ENCODE data around the gene NMBR. TPM values are rescaled to one million over a fixed set of nuclear protein-coding genes. Genes with fewer than 3 reads are reported as not detected.
"Not testable (repeated sequence)": the region's sequence is repeated elsewhere in the genome, so short reads cannot be mapped to it uniquely, and the experiment has no call there.

The NMBR gene
- total and polyA plus RNA-seq, 2 donors: 0.15 to 0.32 TPM

GRCh38 chr6:142130814-142131213 lies 16.1 kb downstream of the NMBR start:
- Histone ChIP-seq H3K36me3 (ENCODE audit: insufficient read depth) (no peaks in the 10 kb centered on the region), H3K4me1 (ENCODE audit: insufficient read depth) (no peaks in the 10 kb centered on the region), H3K27ac (ENCODE audit: low read depth) (no peak overlapping the region), H3K4me3 (ENCODE audit: low read depth, low read length) (no peak overlapping the region)
- no peak for DNase-seq (ENCODE audit: extremely low spot score)
- WGBS: 92% methylated on average over 1 of the region's 1 CpG

GRCh38 chr6:142121342-142121741 lies 25.6 kb downstream of the NMBR start:
- Histone ChIP-seq H3K4me3 (ENCODE audit: low read depth, low read length) (no peak overlapping the region), H3K27ac (ENCODE audit: low read depth) (no peak overlapping the region), H3K4me1 (ENCODE audit: insufficient read depth) (no peaks in the 10 kb centered on the region), H3K36me3 (ENCODE audit: insufficient read depth) (no peaks in the 10 kb centered on the region)
- 84% methylated on average over 3 of the region's 3 CpGs for WGBS
- DNase-seq (ENCODE audit: extremely low spot score): no peak

- Histone ChIP-seq H3K27ac (ENCODE audit: low read depth) (no peak overlapping the region), H3K36me3 (ENCODE audit: insufficient read depth) (no peaks in the 10 kb centered on the region), H3K4me1 (ENCODE audit: insufficient read depth) (no peaks in the 10 kb centered on the region), H3K4me3 (ENCODE audit: low read depth, low read length) (no peak overlapping the region)
- DNase-seq (ENCODE audit: extremely low spot score): no peak
- 84% methylated on average over 2 of the region's 2 CpGs for WGBS
Measured at GRCh38 chr6:142118925-142119324, 28.0 kb downstream of the NMBR start.

GRCh38 chr6:142118328-142118727 lies 28.6 kb downstream of the NMBR start:
- H3K4me3 ChIP-seq (ENCODE audit: low read depth, low read length): no peak overlapping the region
- 69% methylated on average over 3 of the region's 3 CpGs for WGBS
- no peaks in the 10 kb centered on the region for H3K36me3 ChIP-seq (ENCODE audit: insufficient read depth)
- no peak for DNase-seq (ENCODE audit: extremely low spot score)
- H3K4me1 ChIP-seq (ENCODE audit: insufficient read depth): no peaks in the 10 kb centered on the region
- no peak overlapping the region for H3K27ac ChIP-seq (ENCODE audit: low read depth)

GRCh38 chr6:142117366-142117765 lies 29.6 kb downstream of the NMBR start:
- Histone ChIP-seq H3K4me3 (ENCODE audit: low read depth, low read length) (no peak overlapping the region), H3K27ac (ENCODE audit: low read depth) (no peak overlapping the region), H3K36me3 (ENCODE audit: insufficient read depth) (no peaks in the 10 kb centered on the region), H3K4me1 (ENCODE audit: insufficient read depth) (no peaks in the 10 kb centered on the region)
- 81% methylated on average over 2 of the region's 2 CpGs for WGBS
- DNase-seq (ENCODE audit: extremely low spot score): no peak

- Histone ChIP-seq H3K4me1 (ENCODE audit: insufficient read depth) (no peaks in the 10 kb centered on the region), H3K27ac (ENCODE audit: low read depth) (no peak overlapping the region)
Measured at GRCh38 chr6:142112451-142113061, 34.4 kb downstream of the NMBR start.

GRCh38 chr6:142110820-142111219 lies 36.1 kb downstream of the NMBR start:
- WGBS: 88% methylated on average over 9 of the region's 9 CpGs
- not testable (repeated sequence) for H3K27ac ChIP-seq (ENCODE audit: low read depth); H3K4me1 ChIP-seq (ENCODE audit: insufficient read depth); DNase-seq (ENCODE audit: extremely low spot score); H3K4me3 ChIP-seq (ENCODE audit: low read depth, low read length); H3K36me3 ChIP-seq (ENCODE audit: insufficient read depth)

More at GRCh38 chr6:142112451-142113061, 34.4 kb downstream of the NMBR start:
- under 1% methylated on average over 4 of the region's 4 CpGs for WGBS
- no peak overlapping the region for H3K4me3 ChIP-seq (ENCODE audit: low read depth, low read length)
- peak; percentile 33 for DNase-seq (ENCODE audit: extremely low spot score)
- H3K36me3 ChIP-seq (ENCODE audit: insufficient read depth): no peaks in the 10 kb centered on the region

- DNase-seq (ENCODE audit: extremely low spot score); H3K27ac ChIP-seq (ENCODE audit: low read depth); H3K36me3 ChIP-seq (ENCODE audit: insufficient read depth); H3K4me1 ChIP-seq (ENCODE audit: insufficient read depth); H3K4me3 ChIP-seq (ENCODE audit: low read depth, low read length): not testable (repeated sequence)
- 97% methylated on average over 5 of the region's 5 CpGs for WGBS
Measured at GRCh38 chr6:142104820-142105219, 42.1 kb downstream of the NMBR start.

- Histone ChIP-seq H3K27ac (ENCODE audit: low read depth) (no peak overlapping the region), H3K4me3 (ENCODE audit: low read depth, low read length) (no peak overlapping the region), H3K4me1 (ENCODE audit: insufficient read depth) (no peaks in the 10 kb centered on the region), H3K36me3 (ENCODE audit: insufficient read depth) (no peaks in the 10 kb centered on the region)
- WGBS: 2% methylated on average over 14 of the region's 14 CpGs
- no peak for DNase-seq (ENCODE audit: extremely low spot score)
Measured at GRCh38 chr6:142088858-142089216, 58.1 kb downstream of the NMBR start.

- no peak overlapping the region for H3K27ac ChIP-seq (ENCODE audit: low read depth)
- no peaks in the 10 kb centered on the region for H3K4me1 ChIP-seq (ENCODE audit: insufficient read depth)
- 11% methylated on average over 49 of the region's 49 CpGs for WGBS
- H3K36me3 ChIP-seq (ENCODE audit: insufficient read depth): no peaks in the 10 kb centered on the region
- H3K4me3 ChIP-seq (ENCODE audit: low read depth, low read length): no peak overlapping the region
- no peak for DNase-seq (ENCODE audit: extremely low spot score)
Measured at GRCh38 chr6:142087950-142088857, 58.7 kb downstream of the NMBR start.

GRCh38 chr6:142079130-142079529 lies 67.8 kb downstream of the NMBR start:
- Histone ChIP-seq H3K4me1 (ENCODE audit: insufficient read depth) (no peaks in the 10 kb centered on the region), H3K36me3 (ENCODE audit: insufficient read depth) (no peaks in the 10 kb centered on the region), H3K4me3 (ENCODE audit: low read depth, low read length) (no peak overlapping the region), H3K27ac (ENCODE audit: low read depth) (no peak overlapping the region)
- no peak for DNase-seq (ENCODE audit: extremely low spot score)

GRCh38 chr6:142075516-142076101 lies 71.3 kb downstream of the NMBR start:
- Histone ChIP-seq H3K4me1 (ENCODE audit: insufficient read depth) (no peaks in the 10 kb centered on the region), H3K36me3 (ENCODE audit: insufficient read depth) (no peaks in the 10 kb centered on the region), H3K4me3 (ENCODE audit: low read depth, low read length) (no peak overlapping the region), H3K27ac (ENCODE audit: low read depth) (no peak overlapping the region)
- WGBS: 90% methylated on average over 7 of the region's 7 CpGs
- no peak for DNase-seq (ENCODE audit: extremely low spot score)

GRCh38 chr6:142074516-142074915 lies 72.4 kb downstream of the NMBR start:
- no peak for DNase-seq (ENCODE audit: extremely low spot score)
- no peak overlapping the region for H3K27ac ChIP-seq (ENCODE audit: low read depth)
- no peaks in the 10 kb centered on the region for H3K36me3 ChIP-seq (ENCODE audit: insufficient read depth)
- H3K4me1 ChIP-seq (ENCODE audit: insufficient read depth): no peaks in the 10 kb centered on the region
- H3K4me3 ChIP-seq (ENCODE audit: low read depth, low read length): no peak overlapping the region
- 52% methylated on average over 1 of the region's 1 CpG for WGBS

- no peak for DNase-seq (ENCODE audit: extremely low spot score)
- WGBS: 75% methylated on average over 3 of the region's 3 CpGs
- Histone ChIP-seq H3K36me3 (ENCODE audit: insufficient read depth) (no peaks in the 10 kb centered on the region), H3K4me1 (ENCODE audit: insufficient read depth) (no peaks in the 10 kb centered on the region), H3K27ac (ENCODE audit: low read depth) (no peak overlapping the region), H3K4me3 (ENCODE audit: low read depth, low read length) (no peak overlapping the region)
Measured at GRCh38 chr6:142071981-142072380, 74.9 kb downstream of the NMBR start.

Measured in urinary bladder (tissue), 4 donors.